ENCODE data around the gene UBN2.

DNA sequence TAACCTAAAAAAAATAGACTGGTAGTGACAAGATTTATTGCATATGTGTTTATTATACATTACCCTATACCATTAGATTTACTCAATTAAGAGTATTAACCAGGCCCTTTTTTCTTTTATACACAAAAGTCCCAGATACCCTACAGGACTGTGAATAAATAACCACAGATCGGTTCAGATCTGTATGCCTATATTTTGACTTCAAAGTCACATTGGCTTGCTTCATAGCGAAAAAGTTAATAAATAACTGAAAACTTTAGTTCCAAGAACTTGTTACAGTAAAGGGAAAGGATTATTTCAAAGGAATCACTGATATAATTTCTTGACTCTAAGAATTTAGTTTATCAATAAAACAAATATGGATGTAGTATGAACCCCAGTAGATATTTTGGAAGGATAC, 68.3 kb downstream of the UBN2 start:
- TF ChIP-seq, protein P1, sequence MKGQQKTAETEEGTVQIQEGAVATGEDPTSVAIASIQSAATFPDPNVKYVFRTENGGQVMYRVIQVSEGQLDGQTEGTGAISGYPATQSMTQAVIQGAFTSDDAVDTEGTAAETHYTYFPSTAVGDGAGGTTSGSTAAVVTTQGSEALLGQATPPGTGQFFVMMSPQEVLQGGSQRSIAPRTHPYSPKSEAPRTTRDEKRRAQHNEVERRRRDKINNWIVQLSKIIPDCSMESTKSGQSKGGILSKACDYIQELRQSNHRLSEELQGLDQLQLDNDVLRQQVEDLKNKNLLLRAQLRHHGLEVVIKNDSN (CRISPR knock-in tag; IDR thresholded peaks at IDR 0.05): no peak
- no peak for TF ChIP-seq ZNF416 (CRISPR knock-in tag; IDR thresholded peaks at IDR 0.05)
- no peak for TF ChIP-seq TP53 (CRISPR knock-in tag; IDR thresholded peaks at IDR 0.05)
- TF ChIP-seq SP1 (CRISPR knock-in tag; conservative IDR thresholded peaks at IDR 0.05): no peak
- TF ChIP-seq NFYB (CRISPR knock-in tag; conservative IDR thresholded peaks at IDR 0.05; ENCODE audit: low read depth): no peak
- no peak for TF ChIP-seq RELA (CRISPR knock-in tag; IDR thresholded peaks at IDR 0.05; ENCODE audit: borderline replicate concordance)
- no peak for TF ChIP-seq NFE2L1 (CRISPR knock-in tag; IDR thresholded peaks at IDR 0.05)
